ENCODE results near the gene PRSS38. TPM values are rescaled to one million over a fixed set of nuclear protein-coding genes. Genes with fewer than 3 reads are reported as not detected.

PRSS38 gene
- total and polyA plus RNA-seq, 2 donors (not counting 3 experiments of a cell fraction or from before 2014, with no cell fraction given), result not detected

DNA sequence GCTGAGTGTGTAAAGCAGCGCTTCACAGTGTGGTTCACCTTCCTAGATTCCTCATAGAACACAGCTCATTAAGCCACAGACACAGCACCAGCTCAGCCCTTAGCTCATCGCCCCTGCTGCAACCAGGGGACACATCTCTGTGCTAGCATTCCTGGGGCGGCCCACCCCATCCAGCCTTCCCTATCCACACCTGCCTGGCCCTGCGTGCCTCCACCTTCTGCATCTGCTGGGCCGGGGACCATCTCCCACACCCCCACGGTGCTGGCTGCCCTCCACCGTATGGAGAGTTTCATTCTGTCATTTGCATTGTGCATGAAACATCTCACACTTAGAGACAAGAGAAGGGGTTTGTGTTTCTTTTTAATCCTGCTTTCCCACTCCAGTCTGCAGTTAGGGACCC is 35.8 kb upstream of the PRSS38 start:
- no peaks in the 10 kb centered on the region for H3K27me3 ChIP-seq (ENCODE audit: control insufficient read depth in 2 of 2, insufficient read depth in 2 of 2, low read length in 2 of 2)
- CTCF ChIA-PET, result interaction anchor here (1.0 kb wide), 1 partner anchor 174 kb away, joined by 3 read pairs; no protein-coding TSS in a partner anchor
- H4K20me1 ChIP-seq (replicated peaks; ENCODE audit: control insufficient read depth, extremely low read depth, insufficient read depth, low read length), result no peaks in the 10 kb centered on the region
- H3K4me2 ChIP-seq (ENCODE audit: insufficient read depth, low read length), result no peak overlapping the region
- POLR2A ChIA-PET, result no interaction called here
- H3K27ac ChIP-seq (ENCODE audit: insufficient read depth, low read depth, low read length), result no peak overlapping the region
- H3K9ac ChIP-seq (replicated peaks; ENCODE audit: extremely low read depth, insufficient read depth, low read length), result no peak overlapping the region
- no peak for TF ChIP-seq FOS (IDR thresholded peaks at IDR 0.05; ENCODE audit: borderline replicate concordance, insufficient read depth, low read length)
- TF ChIP-seq, protein P1, sequence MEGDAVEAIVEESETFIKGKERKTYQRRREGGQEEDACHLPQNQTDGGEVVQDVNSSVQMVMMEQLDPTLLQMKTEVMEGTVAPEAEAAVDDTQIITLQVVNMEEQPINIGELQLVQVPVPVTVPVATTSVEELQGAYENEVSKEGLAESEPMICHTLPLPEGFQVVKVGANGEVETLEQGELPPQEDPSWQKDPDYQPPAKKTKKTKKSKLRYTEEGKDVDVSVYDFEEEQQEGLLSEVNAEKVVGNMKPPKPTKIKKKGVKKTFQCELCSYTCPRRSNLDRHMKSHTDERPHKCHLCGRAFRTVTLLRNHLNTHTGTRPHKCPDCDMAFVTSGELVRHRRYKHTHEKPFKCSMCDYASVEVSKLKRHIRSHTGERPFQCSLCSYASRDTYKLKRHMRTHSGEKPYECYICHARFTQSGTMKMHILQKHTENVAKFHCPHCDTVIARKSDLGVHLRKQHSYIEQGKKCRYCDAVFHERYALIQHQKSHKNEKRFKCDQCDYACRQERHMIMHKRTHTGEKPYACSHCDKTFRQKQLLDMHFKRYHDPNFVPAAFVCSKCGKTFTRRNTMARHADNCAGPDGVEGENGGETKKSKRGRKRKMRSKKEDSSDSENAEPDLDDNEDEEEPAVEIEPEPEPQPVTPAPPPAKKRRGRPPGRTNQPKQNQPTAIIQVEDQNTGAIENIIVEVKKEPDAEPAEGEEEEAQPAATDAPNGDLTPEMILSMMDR (IDR thresholded peaks at IDR 0.05; ENCODE audit: extremely low read depth in 1 of 2, insufficient read depth in 1 of 2, low read depth in 1 of 2, low read length in 2 of 2), result no peak
- no peak for TF ChIP-seq MYC (IDR thresholded peaks at IDR 0.05; ENCODE audit: low read depth, low read length)
- no peak for TF ChIP-seq JUN (IDR thresholded peaks at IDR 0.05; ENCODE audit: borderline replicate concordance, insufficient read depth, insufficient read length, low read depth)
- TF ChIP-seq POLR2A (IDR thresholded peaks at IDR 0.05; ENCODE audit: low read depth, low read length), result no peak
- TF ChIP-seq, protein P2, sequence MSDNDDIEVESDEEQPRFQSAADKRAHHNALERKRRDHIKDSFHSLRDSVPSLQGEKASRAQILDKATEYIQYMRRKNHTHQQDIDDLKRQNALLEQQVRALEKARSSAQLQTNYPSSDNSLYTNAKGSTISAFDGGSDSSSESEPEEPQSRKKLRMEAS (IDR thresholded peaks at IDR 0.05; ENCODE audit: insufficient read depth, insufficient read length), result no peak
- no peak for TF ChIP-seq EZH2 (IDR thresholded peaks at IDR 0.05; ENCODE audit: borderline replicate concordance, low read depth, low read length, severe bottlenecking)
- TF ChIP-seq GATA2 (IDR thresholded peaks at IDR 0.05; ENCODE audit: insufficient read depth, insufficient read length, low read depth, low read length), result no peak
- no peak for TF ChIP-seq POLR2AphosphoS5 (IDR thresholded peaks at IDR 0.05; ENCODE audit: insufficient read depth, low read depth, low read length)
- no peaks in the 10 kb centered on the region for H3K79me2 ChIP-seq (ENCODE audit: control insufficient read depth, insufficient read depth, low read length)
- FAIRE-seq (no peak), DNase-seq (ENCODE audit: low read depth, low spot score) (no peak)
- no peaks in the 10 kb centered on the region for H3K9me1 ChIP-seq (replicated peaks; ENCODE audit: control insufficient read depth, extremely low read depth, insufficient read depth, low read length)
- intact Hi-C loops (cut with micrococcal nuclease), result loop anchor here (10.0 kb wide), 2 partner anchors 305 to 385 kb away; partner anchors contain the start of genes ARF1 and IBA57
- peaks cover 0 to 6% of the 10 kb centered on the region in 2 experiments for H3K36me3 ChIP-seq (ENCODE audit: control insufficient read depth in 2 of 2, extremely low read depth in 1 of 2, insufficient read depth in 2 of 2, low read length in 2 of 2)
- H2AFZ ChIP-seq (ENCODE audit: low read depth, low read length), result no peak overlapping the region
- H3K9me3 ChIP-seq (replicated peaks; ENCODE audit: control insufficient read depth, insufficient read depth, low read length), result no peaks in the 10 kb centered on the region
- H3K4me3 ChIP-seq (replicated peaks in 1 of 3; ENCODE audit: insufficient read depth in 1 of 3, low read depth in 1 of 3, low read length in 3 of 3), result no peak overlapping the region
- H3K4me1 ChIP-seq (ENCODE audit: control insufficient read depth, extremely low read depth, insufficient read depth, low read length), result peaks cover 10% of the 10 kb centered on the region
- BruUV-seq (replicated peaks), result no TSS peak
- dilution Hi-C loops (cut with MboI; ENCODE audit: extremely low pct_ligation_motif_present, low sequenced_read_pairs), result no loop called here
